Hindlimb muscle (tissue), 1 donor: ENCODE data around the gene REXO5. TPM values are rescaled to one million over a fixed set of nuclear protein-coding genes. Genes with fewer than 3 reads are reported as not detected.
"Not testable (repeated sequence)": the region's sequence is repeated elsewhere in the genome, so short reads cannot be mapped to it uniquely, and the experiment has no call there.

Experiments
- DNase-seq: peaks from one replicate; pipeline ENCODE4 v3.0.0-alpha.2; 2013
- polyA plus RNA-seq: library from polyadenylated mRNA; unstranded; fragments of 120-200 nt; gene quantifications from one replicate; pipeline ENCODE4 v1.2.1, GENCODE V29; 2013; ENCODE audit not compliant: insufficient read length

Gene REXO5
- polyA plus RNA-seq, 1 donor = 4.3 TPM

DNA sequence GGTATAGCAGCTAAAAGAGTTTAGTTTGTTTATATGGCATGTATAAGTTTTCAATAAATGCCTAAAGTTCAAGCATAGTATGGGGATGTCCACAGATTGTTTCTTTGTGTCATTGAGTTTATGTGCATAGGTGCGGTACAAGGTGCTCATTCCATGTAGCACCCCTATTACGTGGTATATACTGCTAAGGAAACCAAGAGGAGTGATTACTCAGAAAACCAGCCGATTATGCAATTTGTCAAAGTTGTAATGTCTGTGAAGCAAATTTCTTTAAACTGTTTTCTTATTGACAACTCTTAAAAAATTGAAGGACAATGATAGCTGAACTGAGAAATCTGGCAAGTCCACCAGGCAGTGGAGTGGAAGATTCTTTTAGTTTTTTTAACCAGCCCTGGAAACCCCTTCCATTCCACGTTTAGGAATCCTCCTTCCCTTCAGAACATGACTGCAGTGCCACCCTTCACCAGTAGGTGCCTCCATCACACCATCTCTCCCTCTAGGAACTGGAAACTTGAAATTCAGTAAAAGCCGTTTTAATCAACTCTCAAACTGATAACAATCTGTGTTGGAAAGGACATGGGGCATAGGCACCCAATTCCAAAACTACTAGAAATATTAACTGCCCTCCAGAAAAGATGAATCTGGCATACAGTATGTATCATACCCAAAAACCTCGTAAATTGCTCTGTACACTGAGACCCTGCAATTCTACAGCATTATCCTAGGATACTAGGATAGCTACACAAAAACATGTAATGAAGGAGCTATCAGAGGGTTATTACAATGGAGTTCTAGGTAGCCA is 43.5 kb downstream of the REXO5 start:
- peak; percentile 70 for DNase-seq

- DNase-seq = no peak
These were observed 44.7 kb downstream of the REXO5 start for GRCh38 chr16:20850981-20851380.

DNA sequence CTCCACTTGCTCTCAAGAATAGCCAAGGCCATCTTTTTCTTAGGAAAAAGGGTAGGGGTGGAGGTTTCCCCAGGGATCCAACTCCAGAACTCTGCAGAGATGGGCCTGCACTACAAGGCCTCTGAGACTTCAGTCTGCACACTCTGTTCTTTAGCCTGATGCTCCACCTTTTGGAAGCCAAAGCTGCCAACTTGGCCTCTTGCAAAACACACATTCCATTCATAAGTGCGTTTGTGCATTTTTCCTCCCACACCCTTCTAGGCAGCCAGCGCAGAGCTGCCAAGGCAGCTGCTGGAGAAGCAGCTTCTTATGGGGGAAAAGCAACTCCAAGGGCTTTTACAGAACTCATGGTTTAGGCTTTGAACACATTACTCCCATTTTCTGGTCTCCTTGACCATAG is 45.3 kb downstream of the REXO5 start:
- DNase-seq = peak; percentile 80

DNA sequence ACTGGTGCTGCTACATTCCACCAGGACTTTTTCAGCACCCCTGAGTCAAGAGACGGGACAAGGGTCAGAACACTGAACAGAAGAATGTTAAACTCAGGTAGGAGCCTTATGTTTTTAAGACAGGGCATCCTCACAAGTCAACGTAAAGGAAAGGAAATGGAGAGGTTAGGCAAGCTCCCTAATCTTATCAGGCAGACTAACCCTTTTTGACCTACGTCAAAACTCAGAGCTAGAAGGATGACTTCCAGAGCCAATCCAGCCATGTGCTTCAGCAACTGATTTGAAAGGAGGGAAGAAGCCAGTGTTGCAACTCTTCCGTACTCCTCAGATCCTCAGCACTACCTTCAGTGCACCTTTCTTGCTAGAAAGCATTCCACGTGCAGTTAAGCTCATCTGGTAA is 46.8 kb downstream of the REXO5 start:
- no peak for DNase-seq

- DNase-seq = no peak
These were observed 47.8 kb downstream of the REXO5 start for GRCh38 chr16:20853981-20854620.

GRCh38 chr16:20854963-20855362 is 48.6 kb downstream of the REXO5 start:
- DNase-seq = no peak

- no peak for DNase-seq
These were observed 51.0 kb downstream of the REXO5 start for GRCh38 chr16:20857281-20857680.

- no peak for DNase-seq
These were observed 52.9 kb downstream of the REXO5 start for GRCh38 chr16:20859229-20859628.

GRCh38 chr16:20859699-20860098 is 53.4 kb downstream of the REXO5 start:
- DNase-seq = no peak

GRCh38 chr16:20860361-20860760 is 54.0 kb downstream of the REXO5 start:
- no peak for DNase-seq

DNA sequence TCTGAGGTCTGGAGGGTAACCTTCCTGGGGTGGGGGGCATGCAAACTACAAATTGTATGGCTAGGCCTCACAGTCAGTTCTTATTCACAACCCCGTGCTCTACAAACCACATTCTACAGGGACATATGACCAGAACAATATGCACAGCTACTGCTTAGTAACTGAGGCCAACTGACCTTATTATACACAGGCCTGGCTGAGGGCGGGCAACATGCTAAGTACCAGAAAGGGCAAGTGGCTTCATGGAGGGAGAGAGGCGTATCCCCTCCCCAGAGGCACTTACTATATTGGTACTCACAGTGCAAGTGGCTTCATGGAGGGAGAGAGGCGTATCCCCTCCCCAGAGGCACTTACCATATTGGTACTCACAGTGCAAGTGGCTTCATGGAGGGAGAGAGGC is 54.7 kb downstream of the REXO5 start:
- DNase-seq = not testable (repeated sequence)

DNA sequence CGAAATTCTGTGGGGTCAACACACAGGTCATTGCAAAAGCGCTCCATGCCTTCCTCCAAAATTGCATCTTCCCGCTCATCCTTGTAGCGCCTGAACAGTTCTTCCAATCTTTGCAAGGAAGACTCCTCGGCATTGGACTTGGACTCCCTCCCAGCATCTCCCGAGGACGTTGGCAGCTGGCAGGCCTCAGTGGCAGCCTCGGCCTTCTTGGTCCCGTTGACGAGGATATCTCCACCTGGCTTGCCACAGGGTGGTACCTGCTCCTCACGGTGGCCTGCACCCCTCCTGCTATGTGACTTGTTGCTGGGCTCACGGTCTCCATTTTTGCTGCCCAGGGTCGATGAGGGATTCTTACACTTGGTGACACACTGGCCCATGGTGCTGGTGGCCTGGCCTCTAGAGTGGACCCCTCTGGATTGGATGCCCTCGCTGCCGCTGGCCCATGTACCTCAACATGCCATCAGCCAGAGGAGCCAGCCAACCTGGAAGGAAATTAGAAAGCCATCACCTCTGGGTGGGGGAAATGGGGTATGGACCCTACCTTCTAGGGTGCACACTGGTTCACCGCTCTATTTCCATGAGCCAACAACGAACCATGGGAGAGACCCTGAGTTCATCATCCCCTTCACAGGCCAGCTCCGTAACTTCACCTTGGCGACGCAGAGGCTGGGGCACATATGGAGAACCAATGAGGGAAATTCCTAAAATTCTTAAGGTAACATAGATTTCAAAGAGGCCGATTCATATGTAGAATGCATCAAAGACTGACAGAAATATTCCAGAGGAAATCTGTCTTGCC is 56.0 kb downstream of the REXO5 start:
- no peak for DNase-seq

GRCh38 chr16:20864376-20864775 is 58.0 kb downstream of the REXO5 start:
- not testable (repeated sequence) for DNase-seq

DNA sequence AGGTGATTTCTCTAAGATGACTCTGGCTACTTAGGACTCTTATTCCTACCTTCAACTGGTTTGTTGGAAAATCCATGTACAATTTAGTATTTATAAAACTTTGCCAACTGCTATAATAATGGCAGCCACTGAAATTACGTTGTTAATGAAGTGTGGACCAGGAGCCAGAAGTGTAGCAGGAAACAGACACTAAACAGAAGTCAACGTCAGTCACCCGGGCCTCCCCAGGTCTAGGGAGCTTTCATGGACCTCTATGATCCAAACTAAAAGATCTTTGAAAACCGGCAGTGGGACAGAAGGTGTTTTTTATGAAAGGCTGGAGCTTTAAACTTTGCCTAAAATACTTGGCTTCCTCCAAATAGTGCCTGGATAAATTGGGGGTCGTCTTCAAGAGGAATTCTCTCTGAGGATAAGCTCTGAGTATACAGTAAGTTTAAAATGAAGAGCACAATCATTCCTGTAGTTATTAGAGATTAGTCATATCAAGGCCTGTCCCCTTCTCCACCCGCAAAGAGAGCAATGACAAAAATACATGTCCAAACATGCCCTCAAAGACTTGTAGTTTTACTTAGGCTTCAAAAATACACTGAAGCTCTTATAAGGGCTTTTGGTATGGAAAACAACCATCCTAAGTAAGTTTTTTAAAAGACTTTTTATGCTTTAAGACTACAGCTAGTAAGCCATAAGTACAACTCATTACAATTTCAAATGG is 59.2 kb downstream of the REXO5 start:
- DNase-seq = no peak

GRCh38 chr16:20866145-20866772 is 59.9 kb downstream of the REXO5 start:
- DNase-seq = no peak

DNA sequence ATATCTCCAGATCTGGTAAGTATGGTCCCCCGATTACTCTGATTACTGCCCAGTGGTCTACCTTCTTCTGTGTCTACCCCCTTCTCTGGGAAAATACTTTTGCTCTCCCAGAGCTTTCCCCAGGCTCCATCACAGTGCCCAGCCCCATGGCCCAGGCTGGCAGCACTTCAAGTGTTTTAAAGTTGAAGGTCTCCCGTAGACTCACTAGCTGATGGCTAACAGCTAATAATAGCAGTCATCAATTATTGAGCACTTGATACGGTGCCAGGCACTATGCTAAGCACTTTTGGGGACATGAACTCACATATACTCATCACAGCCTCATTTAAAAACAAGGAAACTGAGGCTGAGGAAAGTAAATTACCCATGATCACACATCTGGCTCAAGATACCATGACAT is 60.5 kb downstream of the REXO5 start:
- no peak for DNase-seq

- no peak for DNase-seq
These were observed 61.3 kb downstream of the REXO5 start for GRCh38 chr16:20867585-20867984.

DNA sequence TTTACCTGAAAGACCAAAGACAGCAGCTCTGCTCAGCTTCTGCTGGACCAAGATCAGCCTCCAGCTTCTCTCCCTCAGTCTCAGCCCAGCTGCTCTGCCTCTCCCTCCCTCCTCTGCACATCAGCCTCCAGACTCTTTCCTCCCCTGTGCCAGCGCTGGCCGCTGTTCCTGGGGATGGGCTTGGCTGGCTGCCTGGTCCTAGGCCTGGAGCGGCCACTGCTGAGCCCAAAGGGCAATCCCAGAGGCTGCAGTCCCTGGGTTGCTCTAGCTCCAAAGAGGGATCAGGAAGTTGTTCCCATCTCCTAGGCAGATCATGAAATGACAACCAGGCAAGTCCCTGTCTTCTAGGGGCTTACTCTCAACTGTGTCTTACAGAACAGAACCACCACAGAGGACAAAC is 62.6 kb downstream of the REXO5 start:
- DNase-seq = peak; percentile 45

- DNase-seq = no peak
These were observed 63.9 kb downstream of the REXO5 start for GRCh38 chr16:20870122-20870820.

- no peak for DNase-seq
These were observed 64.9 kb downstream of the REXO5 start for GRCh38 chr16:20871258-20871657.
